ENCODE results near the gene ADCY3. TPM values are rescaled to one million over a fixed set of nuclear protein-coding genes. Genes with fewer than 3 reads are reported as not detected.

Gene ADCY3
- polyA plus RNA-seq, 1 donor (not counting 4 experiments of a cell fraction or from before 2014, with no cell fraction given) = 33.2 TPM

DNA sequence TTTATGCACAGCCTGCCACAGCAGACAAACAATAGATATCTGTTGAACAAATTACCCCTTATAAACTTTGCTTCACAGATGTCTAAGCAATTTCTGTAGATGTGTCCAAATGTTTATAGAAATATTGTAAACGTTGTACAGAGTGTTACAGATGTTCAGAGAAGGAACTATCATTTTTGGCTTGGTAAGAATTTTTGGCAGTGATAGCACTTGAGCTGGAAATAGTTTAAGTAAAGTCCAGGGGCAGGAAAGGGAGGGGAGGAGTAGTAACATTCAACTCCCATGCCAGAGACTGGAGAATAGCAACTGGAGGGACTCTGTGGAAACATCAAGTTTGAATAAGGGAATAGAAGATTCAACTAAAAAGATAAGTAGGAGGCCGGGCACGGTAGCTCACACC lies 131.2 kb downstream of the ADCY3 start:
- no peaks in the 10 kb centered on the region for H3K9me1 ChIP-seq (ENCODE audit: control insufficient read depth, extremely low read depth, insufficient read depth, low read length)
- no peaks in the 10 kb centered on the region for H3K27me3 ChIP-seq (ENCODE audit: control insufficient read depth, extremely low read depth, insufficient read depth, low read length)
- H3K9ac ChIP-seq (ENCODE audit: control insufficient read depth, extremely low read depth, insufficient read depth, low read length) = no peak overlapping the region
- TF ChIP-seq, protein P1, sequence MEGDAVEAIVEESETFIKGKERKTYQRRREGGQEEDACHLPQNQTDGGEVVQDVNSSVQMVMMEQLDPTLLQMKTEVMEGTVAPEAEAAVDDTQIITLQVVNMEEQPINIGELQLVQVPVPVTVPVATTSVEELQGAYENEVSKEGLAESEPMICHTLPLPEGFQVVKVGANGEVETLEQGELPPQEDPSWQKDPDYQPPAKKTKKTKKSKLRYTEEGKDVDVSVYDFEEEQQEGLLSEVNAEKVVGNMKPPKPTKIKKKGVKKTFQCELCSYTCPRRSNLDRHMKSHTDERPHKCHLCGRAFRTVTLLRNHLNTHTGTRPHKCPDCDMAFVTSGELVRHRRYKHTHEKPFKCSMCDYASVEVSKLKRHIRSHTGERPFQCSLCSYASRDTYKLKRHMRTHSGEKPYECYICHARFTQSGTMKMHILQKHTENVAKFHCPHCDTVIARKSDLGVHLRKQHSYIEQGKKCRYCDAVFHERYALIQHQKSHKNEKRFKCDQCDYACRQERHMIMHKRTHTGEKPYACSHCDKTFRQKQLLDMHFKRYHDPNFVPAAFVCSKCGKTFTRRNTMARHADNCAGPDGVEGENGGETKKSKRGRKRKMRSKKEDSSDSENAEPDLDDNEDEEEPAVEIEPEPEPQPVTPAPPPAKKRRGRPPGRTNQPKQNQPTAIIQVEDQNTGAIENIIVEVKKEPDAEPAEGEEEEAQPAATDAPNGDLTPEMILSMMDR (optimal IDR thresholded peaks at IDR 0.05 in 1 of 3, IDR thresholded peaks at IDR 0.05 in 1 of 3, conservative IDR thresholded peaks at IDR 0.05 in 1 of 3; ENCODE audit: extremely low read depth in 1 of 3, insufficient read depth in 2 of 3, low read length in 3 of 3) = no peak
- no peak for TF ChIP-seq EZH2 (IDR thresholded peaks at IDR 0.05; ENCODE audit: low read length)
- H3K36me3 ChIP-seq (ENCODE audit: control insufficient read depth in 2 of 2, extremely low read depth in 1 of 2, insufficient read depth in 2 of 2, low read length in 2 of 2) = peaks cover 0 to 1% of the 10 kb centered on the region in 2 experiments
- dilution Hi-C loops (cut with MboI; ENCODE audit: extremely low pct_ligation_motif_present, low sequenced_read_pairs) = no loop called here
- H2AFZ ChIP-seq (ENCODE audit: control insufficient read depth, low read length) = no peak overlapping the region
- H3K4me3 ChIP-seq (ENCODE audit: control insufficient read depth in 2 of 3, extremely low read depth in 1 of 3, insufficient read depth in 2 of 3, low read depth in 1 of 3, low read length in 3 of 3) = no peak overlapping the region
- FAIRE-seq (no peak), DNase-seq (ENCODE audit: low read depth, low spot score) (no peak)
- H3K27ac ChIP-seq (ENCODE audit: control insufficient read depth, insufficient read depth, low read length) = no peak overlapping the region
- H3K4me2 ChIP-seq (ENCODE audit: control insufficient read depth, extremely low read depth, insufficient read depth, low read depth, low read length) = no peak overlapping the region
- no peaks in the 10 kb centered on the region for H4K20me1 ChIP-seq (ENCODE audit: control insufficient read depth, extremely low read depth, insufficient read depth, low read length)
- no peaks in the 10 kb centered on the region for H3K9me3 ChIP-seq (ENCODE audit: control insufficient read depth, low read depth, low read length)
- peaks cover 11% of the 10 kb centered on the region for H3K4me1 ChIP-seq (ENCODE audit: control insufficient read depth, extremely low read depth, insufficient read depth, low read length)
- peaks cover 4% of the 10 kb centered on the region for H3K79me2 ChIP-seq (ENCODE audit: control insufficient read depth, insufficient read depth, low read length)

DNA sequence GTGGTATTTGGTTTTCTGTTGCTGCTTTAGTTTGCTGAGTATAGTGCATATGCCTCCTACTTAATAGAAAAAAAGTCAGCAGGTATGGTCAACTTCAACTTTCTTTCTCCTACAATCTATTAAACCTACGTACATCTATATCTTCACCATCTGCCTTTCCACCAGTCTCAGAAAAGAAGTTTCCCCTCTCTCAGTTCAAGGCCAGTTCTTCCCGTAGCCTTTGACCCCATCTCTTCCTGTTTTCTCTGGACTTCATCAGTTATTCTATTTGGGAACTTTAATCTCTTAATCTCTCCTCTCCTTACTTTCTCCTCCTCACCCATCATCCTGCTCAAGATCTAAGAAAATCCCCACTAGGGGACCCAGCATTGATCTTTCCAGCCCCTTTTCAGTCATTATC lies 132.5 kb downstream of the ADCY3 start:
- Histone ChIP-seq H4K20me1 (ENCODE audit: control insufficient read depth, extremely low read depth, insufficient read depth, low read length) (no peaks in the 10 kb centered on the region), H3K27ac (ENCODE audit: control insufficient read depth, insufficient read depth, low read length) (no peak overlapping the region), H3K9ac (ENCODE audit: control insufficient read depth, extremely low read depth, insufficient read depth, low read length) (no peak overlapping the region), H3K4me3 (ENCODE audit: control insufficient read depth in 2 of 3, extremely low read depth in 1 of 3, insufficient read depth in 2 of 3, low read depth in 1 of 3, low read length in 3 of 3) (no peak overlapping the region), H3K79me2 (ENCODE audit: control insufficient read depth, insufficient read depth, low read length) (no peaks in the 10 kb centered on the region), H3K9me3 (ENCODE audit: control insufficient read depth, low read depth, low read length) (no peaks in the 10 kb centered on the region), H3K4me2 (ENCODE audit: control insufficient read depth, extremely low read depth, insufficient read depth, low read depth, low read length) (no peak overlapping the region), H3K27me3 (ENCODE audit: control insufficient read depth, extremely low read depth, insufficient read depth, low read length) (no peaks in the 10 kb centered on the region), H3K36me3 (ENCODE audit: control insufficient read depth in 2 of 2, extremely low read depth in 1 of 2, insufficient read depth in 2 of 2, low read length in 2 of 2) (peaks cover 0 to 1% of the 10 kb centered on the region in 2 experiments), H2AFZ (ENCODE audit: control insufficient read depth, low read length) (no peak overlapping the region), H3K9me1 (ENCODE audit: control insufficient read depth, extremely low read depth, insufficient read depth, low read length) (no peaks in the 10 kb centered on the region), H3K4me1 (ENCODE audit: control insufficient read depth, extremely low read depth, insufficient read depth, low read length) (peaks cover 11% of the 10 kb centered on the region)
- FAIRE-seq = no peak
- no peak for DNase-seq (ENCODE audit: low read depth, low spot score)
- dilution Hi-C loops (cut with MboI; ENCODE audit: extremely low pct_ligation_motif_present, low sequenced_read_pairs) = no loop called here
- no peak for TF ChIP-seq EZH2 (IDR thresholded peaks at IDR 0.05; ENCODE audit: low read length)

DNA sequence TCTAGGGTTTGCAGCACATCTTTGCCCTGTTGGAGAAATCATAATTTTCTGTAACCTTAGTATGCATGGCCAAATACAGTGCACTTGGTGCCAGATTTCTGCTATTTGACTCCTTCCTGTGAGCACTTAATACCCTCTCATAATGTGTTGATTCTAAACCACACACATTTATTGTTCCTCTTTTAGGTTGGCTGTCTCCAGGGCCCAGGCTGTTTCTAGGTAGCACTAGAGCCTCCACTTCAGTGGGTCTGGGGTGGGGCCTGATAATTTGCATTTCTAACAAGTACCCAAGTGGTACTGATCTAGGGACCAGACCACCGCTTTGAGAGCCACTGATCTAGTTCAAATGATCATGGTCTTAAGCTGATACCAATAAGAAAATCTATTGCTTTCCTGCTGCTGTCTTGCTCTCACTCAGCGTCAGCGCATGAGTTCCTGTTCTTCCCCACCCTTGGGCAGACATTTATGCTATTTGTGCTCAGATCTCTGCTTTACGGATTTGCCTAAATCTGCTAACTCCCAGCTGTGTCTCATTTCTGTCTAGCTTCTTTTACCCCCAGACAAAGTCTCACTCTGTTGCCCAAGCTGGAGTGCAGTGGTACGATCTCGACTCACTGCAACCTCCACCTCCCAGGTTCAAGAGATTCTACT lies 134.2 kb downstream of the ADCY3 start:
- Histone ChIP-seq H3K36me3 (ENCODE audit: control insufficient read depth in 2 of 2, extremely low read depth in 1 of 2, insufficient read depth in 2 of 2, low read length in 2 of 2) (peaks cover 0 to 1% of the 10 kb centered on the region in 2 experiments), H3K4me1 (ENCODE audit: control insufficient read depth, extremely low read depth, insufficient read depth, low read length) (no peaks in the 10 kb centered on the region), H2AFZ (ENCODE audit: control insufficient read depth, low read length) (no peak overlapping the region), H3K27ac (ENCODE audit: control insufficient read depth, insufficient read depth, low read length) (no peak overlapping the region), H3K4me3 (ENCODE audit: control insufficient read depth in 2 of 3, extremely low read depth in 1 of 3, insufficient read depth in 2 of 3, low read depth in 1 of 3, low read length in 3 of 3) (no peak overlapping the region), H3K9me1 (ENCODE audit: control insufficient read depth, extremely low read depth, insufficient read depth, low read length) (no peaks in the 10 kb centered on the region), H4K20me1 (ENCODE audit: control insufficient read depth, extremely low read depth, insufficient read depth, low read length) (no peaks in the 10 kb centered on the region), H3K79me2 (ENCODE audit: control insufficient read depth, insufficient read depth, low read length) (no peaks in the 10 kb centered on the region), H3K4me2 (ENCODE audit: control insufficient read depth, extremely low read depth, insufficient read depth, low read depth, low read length) (no peak overlapping the region), H3K9me3 (ENCODE audit: control insufficient read depth, low read depth, low read length) (no peaks in the 10 kb centered on the region), H3K9ac (ENCODE audit: control insufficient read depth, extremely low read depth, insufficient read depth, low read length) (no peak overlapping the region), H3K27me3 (ENCODE audit: control insufficient read depth, extremely low read depth, insufficient read depth, low read length) (no peaks in the 10 kb centered on the region)
- dilution Hi-C loops (cut with MboI; ENCODE audit: extremely low pct_ligation_motif_present, low sequenced_read_pairs) = no loop called here
- TF ChIP-seq, protein P1 (optimal IDR thresholded peaks at IDR 0.05 in 1 of 3, IDR thresholded peaks at IDR 0.05 in 1 of 3, conservative IDR thresholded peaks at IDR 0.05 in 1 of 3; ENCODE audit: extremely low read depth in 1 of 3, insufficient read depth in 2 of 3, low read length in 3 of 3) = no peak
- no peak for TF ChIP-seq EZH2 (IDR thresholded peaks at IDR 0.05; ENCODE audit: low read length)
- no peak for DNase-seq (ENCODE audit: low read depth, low spot score)
- FAIRE-seq = no peak

Data from keratinocyte (primary cell).